AG10803 (cell line): Measurements from ENCODE around the gene CFL1.
A peak's percentile ranks its signal among the peaks of the same experiment; 100 is the strongest.
"Not testable (repeated sequence)": the region's sequence is repeated elsewhere in the genome, so short reads cannot be mapped to it uniquely, and the experiment has no call there.

ENCODE experiments used
- DNase-seq: peaks from one replicate; pipeline ENCODE4 v3.0.0; 2010; ENCODE audit warnings: low read depth
- H3K4me3 ChIP-seq: 2 replicates; pipeline ENCODE4 v1.5.1; 2011; ENCODE audit warnings: mild to moderate bottlenecking, low read length, control low read depth
- CTCF ChIP-seq: conservative IDR thresholded peaks from 2 replicates; pipeline ENCODE4 v1.5.1; 2011; ENCODE audit warnings: mild to moderate bottlenecking, low read length, control low read depth, inconsistent platforms

Gene CFL1

GRCh38 chr11:65834202-65834601, 23.8 kb downstream of the CFL1 start:
- no peak for TF ChIP-seq CTCF
- DNase-seq, result no peak
- H3K4me3 ChIP-seq, result peak overlapping the region; percentile 71

GRCh38 chr11:65833297-65834030, 24.5 kb downstream of the CFL1 start, which contains the start of gene SNX32:
SNX32 (plus strand) TSS chr11:65833963; CDS start chr11:65834066, 103 bp downstream.
- DNase-seq, result peak; percentile 86
- peak within 1 kb of the TSS; percentile 71 for H3K4me3 ChIP-seq
- no peak for TF ChIP-seq CTCF

- H3K4me3 ChIP-seq, DNase-seq: not testable (repeated sequence)
Observed at GRCh38 chr11:65832231-65832630, 25.7 kb downstream of the CFL1 start.

GRCh38 chr11:65829459-65829858, 28.5 kb downstream of the CFL1 start:
- no peak for TF ChIP-seq CTCF
- H3K4me3 ChIP-seq, result no peak overlapping the region
- no peak for DNase-seq

GRCh38 chr11:65826984-65827735, 30.8 kb downstream of the CFL1 start:
- no peak for TF ChIP-seq CTCF
- H3K4me3 ChIP-seq, result no peak overlapping the region
- no peak for DNase-seq

- H3K4me3 ChIP-seq, result no peak overlapping the region
- DNase-seq, result no peak
- no peak for TF ChIP-seq CTCF
Observed at GRCh38 chr11:65822776-65823528, 35.0 kb downstream of the CFL1 start.

GRCh38 chr11:65821107-65821506, 36.9 kb downstream of the CFL1 start:
- no peak overlapping the region for H3K4me3 ChIP-seq
- TF ChIP-seq CTCF, result no peak
- DNase-seq, result no peak
